NCI-H1092 treated with DMSO at 0.1 percent for 48 hours (cell line): ENCODE data around the gene TAF11L12.
"Not testable (repeated sequence)": the region's sequence is repeated elsewhere in the genome, so short reads cannot be mapped to it uniquely, and the experiment has no call there.

Source experiments
- DNase-seq: peaks from one replicate; lab custom pipeline; 2025; lab: John Stamatoyannopoulos, UW

Gene TAF11L12

GRCh38 chr5:17610092-17610491 lies at the start of gene TAF11L12:
Gene TAF11L12, plus strand, starts transcription at chr5:17610392.
- DNase-seq, result not testable (repeated sequence)

- not testable (repeated sequence) for DNase-seq
Observed at GRCh38 chr5:17585658-17586057, 24.5 kb upstream of the TAF11L12 start, which contains the start of gene TAF11L7. Gene TAF11L7, minus strand, starts transcription at chr5:17585758.

DNA sequence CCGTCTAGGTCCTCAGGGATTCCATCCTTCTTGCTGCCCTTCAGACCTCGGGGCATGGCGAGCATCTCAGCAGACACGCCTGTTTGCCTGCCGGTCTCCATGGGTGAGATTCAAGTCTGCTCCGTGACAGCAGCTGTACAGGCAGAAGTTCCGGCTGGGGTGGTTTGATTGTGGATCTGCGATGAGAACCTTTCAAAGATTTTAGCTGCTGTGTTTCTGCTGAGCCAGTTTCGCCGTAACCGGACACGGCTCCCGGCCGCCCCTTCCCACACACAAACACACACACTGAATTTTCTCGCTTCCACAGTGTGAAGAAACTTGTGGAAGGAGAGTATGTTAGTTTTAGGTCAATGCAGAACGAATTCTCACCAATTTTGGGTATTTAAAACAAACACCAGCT lies 19.3 kb upstream of the TAF11L12 start, which contains the start of gene TAF11L8:
TSS of gene TAF11L8 (minus strand) at position 101 of the 400 bp plus-strand sequence.
- DNase-seq, result not testable (repeated sequence)

DNA sequence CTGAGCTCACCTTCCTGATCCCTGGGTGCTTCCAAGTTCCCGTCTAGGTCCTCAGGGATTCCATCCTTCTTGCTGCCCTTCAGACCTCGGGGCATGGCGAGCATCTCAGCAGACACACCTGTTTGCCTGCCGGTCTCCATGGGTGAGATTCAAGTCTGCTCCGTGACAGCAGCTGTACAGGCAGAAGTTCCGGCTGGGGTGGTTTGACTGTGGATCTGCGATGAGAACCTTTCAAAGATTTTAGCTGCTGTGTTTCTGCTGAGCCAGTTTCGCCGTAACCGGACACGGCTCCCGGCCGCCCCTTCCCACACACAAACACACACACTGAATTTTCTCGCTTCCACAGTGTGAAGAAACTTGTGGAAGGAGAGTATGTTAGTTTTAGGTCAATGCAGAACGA lies 15.9 kb upstream of the TAF11L12 start, which contains the start of gene TAF11L9:
TSS of gene TAF11L9 (minus strand) at position 140 of the 400 bp plus-strand sequence.
- DNase-seq, result not testable (repeated sequence)

DNA sequence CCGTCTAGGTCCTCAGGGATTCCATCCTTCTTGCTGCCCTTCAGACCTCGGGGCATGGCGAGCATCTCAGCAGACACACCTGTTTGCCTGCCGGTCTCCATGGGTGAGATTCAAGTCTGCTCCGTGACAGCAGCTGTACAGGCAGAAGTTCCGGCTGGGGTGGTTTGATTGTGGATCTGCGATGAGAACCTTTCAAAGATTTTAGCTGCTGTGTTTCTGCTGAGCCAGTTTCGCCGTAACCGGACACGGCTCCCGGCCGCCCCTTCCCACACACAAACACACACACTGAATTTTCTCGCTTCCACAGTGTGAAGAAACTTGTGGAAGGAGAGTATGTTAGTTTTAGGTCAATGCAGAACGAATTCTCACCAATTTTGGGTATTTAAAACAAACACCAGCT lies 12.5 kb upstream of the TAF11L12 start, which contains the start of gene TAF11L10:
TSS of gene TAF11L10 (minus strand) at position 101 of the 400 bp plus-strand sequence.
- DNase-seq, result not testable (repeated sequence)

GRCh38 chr5:17603880-17604279 lies 6.3 kb upstream of the TAF11L12 start, which contains the start of gene TAF11L11:
Gene TAF11L11, plus strand, starts transcription at chr5:17604183.
- not testable (repeated sequence) for DNase-seq

DNA sequence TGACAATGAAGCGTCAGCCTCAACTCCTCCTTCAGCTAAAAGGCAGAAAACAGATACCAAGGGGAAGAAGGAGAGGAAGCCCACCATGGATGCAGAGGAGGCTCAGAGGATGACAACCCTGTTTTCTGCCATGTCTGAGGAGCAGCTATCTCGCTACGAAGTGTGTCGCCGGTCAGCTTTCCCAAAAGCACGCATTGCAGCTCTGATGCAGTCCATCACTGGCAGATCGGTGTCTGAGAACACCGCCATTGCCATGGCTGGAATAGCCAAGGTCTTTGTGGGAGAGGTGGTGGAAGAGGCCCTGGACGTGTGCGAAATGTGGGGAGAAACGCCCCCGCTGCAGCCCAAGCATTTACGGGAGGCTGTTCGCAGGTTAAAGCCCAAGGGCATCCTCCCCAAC lies 5.2 kb upstream of the TAF11L12 start:
- no peak for DNase-seq

DNA sequence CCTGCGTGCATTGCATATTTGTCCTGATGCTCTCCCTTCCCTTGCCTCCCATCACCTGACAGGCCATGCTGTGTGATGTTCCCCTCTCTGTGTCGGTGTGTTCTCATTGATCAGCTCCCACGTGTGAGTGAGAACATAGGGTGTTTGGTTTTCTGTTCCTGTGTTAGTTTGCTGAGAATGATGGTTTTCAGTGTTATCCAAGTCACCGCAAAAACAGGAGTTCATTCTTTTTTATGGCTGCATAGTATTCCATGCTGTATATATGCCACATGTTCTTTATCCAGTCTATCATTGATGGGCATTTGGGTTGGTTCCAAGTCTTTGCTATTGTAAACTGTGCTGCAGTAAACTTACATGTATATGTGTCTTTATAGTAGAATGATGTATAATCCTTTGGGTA lies 2.7 kb upstream of the TAF11L12 start:
- DNase-seq, result not testable (repeated sequence)

- DNase-seq, result no peak
Observed at GRCh38 chr5:17614872-17615605, 4.8 kb downstream of the TAF11L12 start.

DNA sequence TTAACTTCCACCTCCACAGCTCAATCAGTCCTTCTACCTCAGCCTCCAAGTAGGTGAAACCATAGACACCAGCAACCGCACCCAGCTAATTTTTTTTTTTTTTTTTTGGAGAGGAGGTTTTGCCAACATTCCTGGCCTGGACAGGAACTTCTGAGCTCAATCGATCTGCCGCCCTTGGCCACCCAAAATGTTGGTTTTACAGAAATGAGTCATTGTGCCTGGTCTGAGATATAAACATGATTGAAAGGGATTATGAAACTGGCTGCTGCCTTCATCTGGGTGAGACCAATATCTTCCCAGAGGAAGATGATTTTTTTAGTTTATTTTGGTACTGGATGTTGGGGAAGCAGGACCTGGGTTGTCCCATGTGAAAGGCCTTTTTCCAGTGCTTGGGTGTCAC lies 9.2 kb downstream of the TAF11L12 start:
- no peak for DNase-seq

- DNase-seq, result no peak
Observed at GRCh38 chr5:17620627-17621026, 10.4 kb downstream of the TAF11L12 start.

- no peak for DNase-seq
Observed at GRCh38 chr5:17625686-17626085, 15.5 kb downstream of the TAF11L12 start.

DNA sequence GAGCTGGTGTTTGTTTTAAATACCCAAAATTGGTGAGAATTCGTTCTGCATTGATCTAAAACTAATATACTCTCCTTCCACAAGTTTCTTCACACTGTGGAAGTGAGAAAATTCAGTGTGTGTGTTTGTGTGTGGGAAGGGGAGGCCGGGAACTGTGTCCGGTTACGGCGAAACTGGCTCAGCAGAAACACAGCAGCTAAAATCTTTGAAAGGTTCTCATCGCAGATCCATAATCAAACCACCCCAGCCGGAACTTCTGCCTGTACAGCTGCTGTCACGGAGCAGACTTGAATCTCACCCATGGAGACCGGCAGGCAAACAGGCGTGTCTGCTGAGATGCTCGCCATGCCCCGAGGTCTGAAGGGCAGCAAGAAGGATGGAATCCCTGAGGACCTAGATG lies 21.6 kb downstream of the TAF11L12 start, which contains the start of gene TAF11L13:
TSS of gene TAF11L13 (plus strand) at position 301 of the 400 bp plus-strand sequence.
- not testable (repeated sequence) for DNase-seq

DNA sequence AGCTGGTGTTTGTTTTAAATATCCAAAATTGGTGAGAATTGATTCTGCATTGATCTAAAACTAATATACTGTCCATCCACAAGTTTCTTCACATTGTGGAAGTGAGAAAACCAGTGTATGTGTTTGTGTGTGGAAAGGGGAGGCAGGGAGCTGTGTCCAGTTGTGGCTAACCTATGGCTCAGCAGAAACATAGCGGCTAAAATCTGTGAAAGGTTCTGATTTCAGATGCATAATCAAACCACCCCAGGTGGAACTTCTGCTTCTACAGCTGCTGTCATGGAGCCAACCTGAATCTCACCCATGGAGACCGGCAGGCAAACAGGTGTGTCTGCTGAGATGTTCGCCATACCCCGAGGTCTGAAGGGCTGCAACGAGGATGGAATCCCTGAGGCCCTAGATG lies 24.0 kb downstream of the TAF11L12 start, which contains the start of gene TAF11L14:
TSS of gene TAF11L14 (plus strand) at position 301 of the 400 bp plus-strand sequence.
- DNase-seq, result no peak

DNA sequence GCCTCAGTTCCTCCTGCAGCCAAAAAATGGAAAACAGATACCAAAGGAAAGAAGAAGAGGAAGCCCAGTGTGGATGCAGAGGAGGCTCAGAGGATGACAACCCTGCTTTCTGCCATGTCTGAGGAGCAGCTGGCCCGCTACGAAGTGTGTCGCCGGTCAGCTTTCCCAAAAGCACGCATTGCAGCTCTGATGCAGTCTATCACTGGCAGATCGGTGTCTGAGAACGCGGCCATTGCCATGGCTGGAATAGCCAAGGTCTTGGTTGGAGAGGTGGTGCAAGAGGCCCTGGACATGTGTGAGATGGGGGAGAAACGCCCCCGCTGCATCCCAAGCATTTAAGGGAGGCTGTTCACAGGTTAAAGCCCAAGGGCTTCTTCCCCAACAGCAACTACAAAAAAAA lies 39.0 kb downstream of the TAF11L12 start:
- DNase-seq, result not testable (repeated sequence)

DNA sequence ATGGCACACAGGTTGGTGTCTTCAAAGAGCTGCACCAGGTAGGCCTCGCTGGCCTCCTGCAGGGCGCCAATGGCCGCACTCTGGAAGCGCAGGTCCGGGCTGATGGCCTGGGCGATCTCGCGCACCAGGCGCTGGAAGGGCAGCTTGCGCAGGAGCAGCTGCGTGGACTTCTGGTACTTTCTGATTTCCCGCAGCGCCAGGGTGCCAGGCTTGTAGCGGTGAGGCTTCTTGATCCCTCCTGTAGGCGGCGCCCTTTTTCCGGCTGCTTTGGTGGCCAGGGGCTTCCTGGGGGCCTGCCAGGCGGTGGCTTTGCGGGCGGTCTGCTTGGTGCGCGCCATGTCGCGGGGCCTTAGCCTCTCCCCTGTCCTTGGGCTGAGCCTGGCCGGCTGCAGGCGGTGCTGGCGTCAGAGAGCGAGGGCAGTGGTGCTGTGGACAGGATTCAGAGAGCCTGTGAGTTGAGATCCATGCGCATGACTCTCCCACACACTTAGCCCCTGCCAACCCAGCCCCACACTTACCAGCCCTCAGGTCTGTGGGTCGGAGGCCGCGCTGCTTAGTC lies 45.1 kb downstream of the TAF11L12 start:
- not testable (repeated sequence) for DNase-seq

DNA sequence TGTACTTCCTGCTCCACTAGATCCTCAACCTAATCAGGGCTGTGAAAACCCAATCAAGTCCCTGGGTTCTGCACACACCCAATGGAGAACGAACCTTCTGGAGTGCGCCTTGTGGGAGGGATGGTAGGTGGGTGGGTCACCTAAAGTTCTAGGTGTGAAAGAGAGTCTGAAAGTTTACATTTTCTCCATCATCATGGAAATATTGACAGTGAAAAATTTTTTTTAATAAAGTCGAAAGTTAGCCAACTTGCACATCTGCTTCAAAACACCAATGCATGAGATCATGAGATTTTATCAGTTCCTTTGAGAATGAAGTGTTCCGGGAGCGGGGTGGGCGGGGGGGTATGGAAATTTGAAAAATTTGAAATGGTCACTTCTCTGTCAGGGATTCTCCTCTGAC lies 45.7 kb downstream of the TAF11L12 start:
- no peak for DNase-seq
